Subcutaneous abdominal adipose tissue (tissue), 5 donors: ENCODE measurements around the gene ZNF853.

Source experiments
- H3K27ac ChIP-seq: one replicate; pipeline ENCODE4 v1.7.0; 2013; ENCODE audit warnings: low read depth, mild to moderate bottlenecking, inconsistent platforms, low read length, moderate library complexity
- H3K27me3 ChIP-seq, 5 donors: one replicate each; pipeline ENCODE4 v1.7.0; 2013; ENCODE audit warnings: low read length in 5 of 5, inconsistent platforms in 1 of 5; ENCODE audit not compliant: control insufficient read depth in 5 of 5, insufficient read depth in 4 of 5
- H3K36me3 ChIP-seq, 5 donors: one replicate each; pipeline ENCODE4 v1.7.0; 2013; ENCODE audit warnings: low read length in 5 of 5; ENCODE audit not compliant: control insufficient read depth in 5 of 5, insufficient read depth in 5 of 5
- H3K4me1 ChIP-seq, 5 donors: one replicate each; pipeline ENCODE4 v1.7.0; 2013; ENCODE audit warnings: low read length in 5 of 5, mild to moderate bottlenecking in 3 of 5, moderate library complexity in 1 of 5; ENCODE audit not compliant: control insufficient read depth in 5 of 5, insufficient read depth in 5 of 5
- H3K4me3 ChIP-seq, 5 donors: one replicate each; pipeline ENCODE4 v1.7.0; 2013; ENCODE audit warnings: low read length in 5 of 5, low read depth in 1 of 5
- H3K9ac ChIP-seq, 5 donors: one replicate each; pipeline ENCODE4 v1.7.0; 2013; ENCODE audit warnings: low read length in 5 of 5, mild to moderate bottlenecking in 4 of 5, moderate library complexity in 3 of 5
- H3K9me3 ChIP-seq, 5 donors: one replicate each; pipeline ENCODE4 v1.7.0; 2013; ENCODE audit warnings: low read length in 5 of 5; ENCODE audit not compliant: control insufficient read depth in 5 of 5
- donor health status: healthy.
- donor health status: healthy.
- donor health status: healthy.
- donor health status: healthy.
- donor health status: healthy.

Gene ZNF853

GRCh38 chr7:6643915-6644625, 28.7 kb downstream of the ZNF853 start:
- Histone ChIP-seq H3K4me1 (peaks cover 3 to 10% (median 6%) of the 10 kb centered on the region in 5 donors), H3K4me3 (no peak overlapping the region), H3K36me3 (peaks cover 0 to 81% (median 76%) of the 10 kb centered on the region in 5 donors), H3K27ac (no peak overlapping the region), H3K9me3 (no peaks in the 10 kb centered on the region), H3K27me3 (no peaks in the 10 kb centered on the region), H3K9ac (no peak overlapping the region)

GRCh38 chr7:6644728-6645127, 29.3 kb downstream of the ZNF853 start:
- Histone ChIP-seq H3K4me1 (peaks cover 3 to 8% (median 5%) of the 10 kb centered on the region in 5 donors), H3K36me3 (peaks cover 0 to 88% (median 81%) of the 10 kb centered on the region in 5 donors), H3K27me3 (no peaks in the 10 kb centered on the region)

DNA sequence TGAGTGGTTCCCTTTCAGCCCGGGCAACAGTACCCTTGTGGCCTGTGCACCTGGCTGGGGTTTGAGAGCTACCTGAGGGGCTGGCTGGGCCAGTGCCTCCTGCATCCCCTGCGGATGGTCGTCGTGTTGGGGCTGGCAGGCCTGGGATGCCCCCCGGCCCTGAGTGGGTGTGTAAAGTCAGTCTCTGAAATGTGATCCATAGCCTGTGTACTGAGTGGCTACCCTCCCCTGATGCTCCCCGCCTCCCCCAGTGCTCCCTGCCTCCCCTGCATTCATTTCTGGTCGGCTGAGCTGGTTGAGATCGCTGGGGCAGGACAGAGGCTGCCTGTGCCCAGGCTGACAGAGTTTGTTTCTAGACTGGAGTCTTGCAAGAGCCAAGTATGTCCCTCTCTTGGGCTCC, 31.1 kb downstream of the ZNF853 start:
- Histone ChIP-seq H3K9ac (no peak overlapping the region), H3K36me3 (peaks cover 0 to 97% (median 86%) of the 10 kb centered on the region in 5 donors), H3K27me3 (no peaks in the 10 kb centered on the region), H3K4me1 (peaks cover 0 to 5% (median 0%) of the 10 kb centered on the region in 5 donors), H3K27ac (no peak overlapping the region), H3K4me3 (no peak overlapping the region), H3K9me3 (no peaks in the 10 kb centered on the region)

More at GRCh38 chr7:6644728-6645127, 29.3 kb downstream of the ZNF853 start:
- H3K9ac ChIP-seq: no peak overlapping the region
- no peak overlapping the region for H3K27ac ChIP-seq
- no peak overlapping the region for H3K4me3 ChIP-seq
- H3K9me3 ChIP-seq: no peaks in the 10 kb centered on the region

DNA sequence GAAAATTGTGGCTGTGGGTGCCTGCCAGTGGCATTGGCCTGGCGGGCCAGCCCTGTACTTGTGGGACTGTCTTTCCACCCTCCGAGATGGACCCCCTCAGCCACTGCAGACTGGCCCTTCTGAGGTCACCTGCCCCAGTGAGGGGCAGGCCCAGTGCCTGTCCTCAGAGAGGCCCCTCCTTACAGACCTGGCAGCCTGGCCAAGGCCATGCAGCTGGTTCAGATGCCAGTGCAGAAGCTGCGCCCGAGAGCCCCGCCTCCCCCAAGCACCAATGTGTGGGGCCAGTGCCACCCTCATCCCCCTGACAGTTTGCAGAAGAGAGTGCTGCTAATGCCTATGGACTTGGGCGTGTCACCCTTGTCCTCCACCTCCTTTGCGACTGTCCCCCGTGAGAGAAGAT, 31.7 kb downstream of the ZNF853 start:
- Histone ChIP-seq H3K9ac (no peak overlapping the region), H3K27me3 (no peaks in the 10 kb centered on the region), H3K4me1 (peaks cover 0 to 5% (median 0%) of the 10 kb centered on the region in 5 donors), H3K36me3 (peaks cover 0 to 97% (median 86%) of the 10 kb centered on the region in 5 donors), H3K4me3 (no peak overlapping the region), H3K9me3 (no peaks in the 10 kb centered on the region), H3K27ac (no peak overlapping the region)

- H3K27me3 ChIP-seq: no peaks in the 10 kb centered on the region
- no peak overlapping the region for H3K4me3 ChIP-seq
- peaks cover 0 to 5% (median 0%) of the 10 kb centered on the region in 5 donors for H3K4me1 ChIP-seq
- H3K27ac ChIP-seq: no peak overlapping the region
- H3K36me3 ChIP-seq: peaks cover 0 to 97% (median 86%) of the 10 kb centered on the region in 5 donors
- H3K9me3 ChIP-seq: peaks cover 0 to 1% (median 0%) of the 10 kb centered on the region in 5 donors
- H3K9ac ChIP-seq: no peak overlapping the region
These were observed 32.1 kb downstream of the ZNF853 start for GRCh38 chr7:6647541-6647940.

GRCh38 chr7:6648066-6648814, 32.8 kb downstream of the ZNF853 start:
- Histone ChIP-seq H3K27me3 (no peaks in the 10 kb centered on the region), H3K4me1 (peaks cover 0 to 5% (median 0%) of the 10 kb centered on the region in 5 donors), H3K27ac (no peak overlapping the region), H3K9ac (no peak overlapping the region), H3K9me3 (peaks cover 0 to 4% (median 0%) of the 10 kb centered on the region in 5 donors), H3K36me3 (peaks cover 0 to 97% (median 85%) of the 10 kb centered on the region in 5 donors), H3K4me3 (no peak overlapping the region)

- Histone ChIP-seq H3K4me1 (peaks cover 0 to 5% (median 0%) of the 10 kb centered on the region in 5 donors), H3K4me3 (no peak overlapping the region), H3K9ac (no peak overlapping the region), H3K9me3 (peaks cover 0 to 4% (median 0%) of the 10 kb centered on the region in 5 donors), H3K27me3 (no peaks in the 10 kb centered on the region), H3K27ac (no peak overlapping the region), H3K36me3 (peaks cover 0 to 96% (median 81%) of the 10 kb centered on the region in 5 donors)
These were observed 33.4 kb downstream of the ZNF853 start for GRCh38 chr7:6648815-6649104.

DNA sequence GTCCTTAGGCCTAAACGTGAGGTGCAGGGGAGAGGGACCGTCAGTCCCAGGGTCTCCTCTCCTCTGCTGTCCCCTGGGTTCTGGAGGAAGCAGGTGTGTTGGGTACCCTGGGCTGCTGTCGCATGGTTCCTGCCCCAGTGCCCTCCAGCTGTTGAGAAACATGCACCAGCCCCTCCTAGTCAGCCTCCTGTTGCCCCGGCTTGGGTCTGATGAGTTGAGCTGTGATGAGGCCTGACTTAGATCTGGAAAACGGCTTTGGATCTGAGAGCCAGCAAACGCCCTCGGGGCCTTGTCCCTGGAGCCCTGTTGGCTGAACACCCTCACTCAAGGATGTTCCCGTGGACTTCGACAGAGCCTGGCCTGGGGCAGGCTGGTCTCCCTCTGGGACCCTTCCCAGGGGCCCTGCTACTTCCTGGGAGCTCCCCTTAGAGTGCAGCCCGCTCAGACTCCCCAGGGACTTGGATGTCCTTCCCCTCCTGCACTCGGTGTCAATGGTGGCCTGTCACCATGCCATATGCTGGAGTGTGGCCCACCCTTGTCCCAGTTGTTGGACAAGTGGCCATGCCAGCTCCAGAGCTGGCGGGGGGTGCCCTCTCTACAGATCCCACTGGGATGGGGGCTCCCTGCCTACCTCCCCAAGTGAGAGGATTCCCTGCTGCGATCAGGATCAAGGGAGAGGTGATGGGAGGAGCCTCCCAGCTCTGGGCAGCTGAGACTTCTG, 34.0 kb downstream of the ZNF853 start:
- no peak overlapping the region for H3K9ac ChIP-seq
- H3K4me1 ChIP-seq: peaks cover 0 to 5% (median 0%) of the 10 kb centered on the region in 5 donors
- no peak overlapping the region for H3K27ac ChIP-seq
- no peaks in the 10 kb centered on the region for H3K27me3 ChIP-seq
- H3K9me3 ChIP-seq: peaks cover 0 to 4% (median 0%) of the 10 kb centered on the region in 5 donors
- H3K4me3 ChIP-seq: no peak overlapping the region
- peaks cover 0 to 96% (median 75%) of the 10 kb centered on the region in 5 donors for H3K36me3 ChIP-seq

DNA sequence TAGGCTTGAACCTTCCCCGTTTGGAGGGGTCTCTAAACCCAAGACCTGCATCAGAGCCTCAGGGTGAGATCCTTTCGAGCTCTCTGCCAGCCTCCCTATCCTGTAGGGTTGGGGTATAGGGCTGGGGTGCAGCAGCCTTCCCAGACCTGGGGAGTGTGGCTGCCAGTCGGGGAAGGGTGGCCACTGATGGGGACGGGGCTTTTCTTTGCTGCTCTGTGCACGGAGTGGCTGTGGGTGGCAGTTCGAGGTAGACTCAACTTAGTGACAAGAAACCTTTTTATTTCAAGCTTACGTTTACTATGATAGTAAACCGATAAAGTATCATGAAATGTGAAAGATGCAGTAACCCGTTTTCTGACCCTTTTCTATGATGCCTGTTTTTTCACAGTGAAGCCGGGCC, 34.7 kb downstream of the ZNF853 start:
- H3K9ac ChIP-seq: no peak overlapping the region
- H3K27ac ChIP-seq: no peak overlapping the region
- peaks cover 0 to 5% (median 0%) of the 10 kb centered on the region in 5 donors for H3K4me1 ChIP-seq
- no peak overlapping the region for H3K4me3 ChIP-seq
- H3K27me3 ChIP-seq: no peaks in the 10 kb centered on the region
- H3K36me3 ChIP-seq: peaks cover 0 to 96% (median 75%) of the 10 kb centered on the region in 5 donors
- H3K9me3 ChIP-seq: peaks cover 0 to 4% (median 0%) of the 10 kb centered on the region in 5 donors
